Measurements from ENCODE around the gene TPI1.

DNA sequence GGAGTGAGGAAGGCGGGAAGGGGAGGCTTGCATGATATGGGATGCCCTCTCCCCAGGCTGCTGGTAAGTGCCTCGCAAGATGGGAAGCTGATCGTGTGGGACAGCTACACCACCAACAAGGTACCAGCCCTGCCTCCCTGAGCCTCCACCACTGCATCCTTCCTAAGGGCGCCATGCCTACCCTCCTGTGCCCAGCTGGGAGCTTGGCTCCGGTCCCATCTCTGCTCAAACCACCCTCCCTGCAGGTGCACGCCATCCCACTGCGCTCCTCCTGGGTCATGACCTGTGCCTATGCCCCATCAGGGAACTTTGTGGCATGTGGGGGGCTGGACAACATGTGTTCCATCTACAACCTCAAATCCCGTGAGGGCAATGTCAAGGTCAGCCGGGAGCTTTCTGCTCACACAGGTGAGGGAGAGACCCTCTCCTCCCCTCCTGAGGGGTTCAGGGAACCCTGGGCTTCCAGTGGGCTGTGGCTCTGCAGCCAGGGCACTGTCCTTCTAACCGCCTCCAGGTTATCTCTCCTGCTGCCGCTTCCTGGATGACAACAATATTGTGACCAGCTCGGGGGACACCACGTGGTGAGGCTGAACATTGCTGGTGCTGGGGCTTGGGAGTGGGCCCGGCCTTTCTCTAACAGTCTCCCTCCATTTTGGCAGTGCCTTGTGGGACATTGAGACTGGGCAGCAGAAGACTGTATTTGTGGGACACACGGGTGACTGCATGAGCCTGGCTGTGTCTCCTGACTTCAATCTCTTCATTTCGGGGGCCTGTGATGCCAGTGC, 24.0 kb upstream of the TPI1 start:
- TF ChIP-seq, protein P1, sequence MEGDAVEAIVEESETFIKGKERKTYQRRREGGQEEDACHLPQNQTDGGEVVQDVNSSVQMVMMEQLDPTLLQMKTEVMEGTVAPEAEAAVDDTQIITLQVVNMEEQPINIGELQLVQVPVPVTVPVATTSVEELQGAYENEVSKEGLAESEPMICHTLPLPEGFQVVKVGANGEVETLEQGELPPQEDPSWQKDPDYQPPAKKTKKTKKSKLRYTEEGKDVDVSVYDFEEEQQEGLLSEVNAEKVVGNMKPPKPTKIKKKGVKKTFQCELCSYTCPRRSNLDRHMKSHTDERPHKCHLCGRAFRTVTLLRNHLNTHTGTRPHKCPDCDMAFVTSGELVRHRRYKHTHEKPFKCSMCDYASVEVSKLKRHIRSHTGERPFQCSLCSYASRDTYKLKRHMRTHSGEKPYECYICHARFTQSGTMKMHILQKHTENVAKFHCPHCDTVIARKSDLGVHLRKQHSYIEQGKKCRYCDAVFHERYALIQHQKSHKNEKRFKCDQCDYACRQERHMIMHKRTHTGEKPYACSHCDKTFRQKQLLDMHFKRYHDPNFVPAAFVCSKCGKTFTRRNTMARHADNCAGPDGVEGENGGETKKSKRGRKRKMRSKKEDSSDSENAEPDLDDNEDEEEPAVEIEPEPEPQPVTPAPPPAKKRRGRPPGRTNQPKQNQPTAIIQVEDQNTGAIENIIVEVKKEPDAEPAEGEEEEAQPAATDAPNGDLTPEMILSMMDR (IDR thresholded peaks at IDR 0.05) = no peak
- TF ChIP-seq POLR2AphosphoS5 (IDR thresholded peaks at IDR 0.05) (no peak), POLR2A (IDR thresholded peaks at IDR 0.05; ENCODE audit: low read depth) (no peak)

Data from esophagus muscularis mucosa (tissue), 3 donors.